ENCODE data around the gene USP24.

Gene USP24

DNA sequence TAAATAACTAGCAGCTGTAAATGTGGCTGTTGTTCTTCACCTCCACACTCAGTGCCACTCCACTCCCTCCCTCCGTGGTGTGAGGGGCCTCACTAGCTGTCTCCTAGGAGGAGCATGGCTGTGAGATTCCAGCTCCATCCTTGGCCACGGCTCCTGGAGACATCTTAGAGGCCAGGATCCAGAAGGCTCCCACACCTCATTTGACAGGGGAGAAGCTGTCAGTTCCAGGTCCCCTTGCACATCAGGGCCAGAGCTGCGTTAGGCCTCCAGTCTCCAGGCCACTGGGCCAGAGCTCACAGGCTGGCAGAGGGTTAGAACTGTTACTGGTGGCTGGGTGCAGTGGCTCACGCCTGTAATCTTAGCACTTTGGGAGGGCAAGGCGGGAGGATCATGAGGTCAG, 160.8 kb downstream of the USP24 start:
- H3K9me3 ChIP-seq (ENCODE audit: insufficient read depth, low read length): no peaks in the 10 kb centered on the region
- no peak for TF ChIP-seq ZNF274 (IDR thresholded peaks at IDR 0.05; ENCODE audit: low read depth, low read length)
- TF ChIP-seq SUZ12 (IDR thresholded peaks at IDR 0.05; ENCODE audit: extremely low read depth, insufficient read depth, insufficient read length): no peak
- TF ChIP-seq YY1 (IDR thresholded peaks at IDR 0.05; ENCODE audit: insufficient read depth, insufficient read length): no peak
- no peak overlapping the region for H3K9ac ChIP-seq (ENCODE audit: insufficient read length, low read depth)
- H3K4me1 ChIP-seq (ENCODE audit: insufficient read depth, insufficient read length): peaks cover 5% of the 10 kb centered on the region
- no peak overlapping the region for H3K4me3 ChIP-seq (ENCODE audit: insufficient read length, low read depth)
- H3K27me3 ChIP-seq (ENCODE audit: insufficient read depth, insufficient read length): no peaks in the 10 kb centered on the region
- no peak for DNase-seq (ENCODE audit: low read depth, low spot score)
- H3K36me3 ChIP-seq (ENCODE audit: insufficient read depth, insufficient read length, low read length): peaks cover 23% of the 10 kb centered on the region

DNA sequence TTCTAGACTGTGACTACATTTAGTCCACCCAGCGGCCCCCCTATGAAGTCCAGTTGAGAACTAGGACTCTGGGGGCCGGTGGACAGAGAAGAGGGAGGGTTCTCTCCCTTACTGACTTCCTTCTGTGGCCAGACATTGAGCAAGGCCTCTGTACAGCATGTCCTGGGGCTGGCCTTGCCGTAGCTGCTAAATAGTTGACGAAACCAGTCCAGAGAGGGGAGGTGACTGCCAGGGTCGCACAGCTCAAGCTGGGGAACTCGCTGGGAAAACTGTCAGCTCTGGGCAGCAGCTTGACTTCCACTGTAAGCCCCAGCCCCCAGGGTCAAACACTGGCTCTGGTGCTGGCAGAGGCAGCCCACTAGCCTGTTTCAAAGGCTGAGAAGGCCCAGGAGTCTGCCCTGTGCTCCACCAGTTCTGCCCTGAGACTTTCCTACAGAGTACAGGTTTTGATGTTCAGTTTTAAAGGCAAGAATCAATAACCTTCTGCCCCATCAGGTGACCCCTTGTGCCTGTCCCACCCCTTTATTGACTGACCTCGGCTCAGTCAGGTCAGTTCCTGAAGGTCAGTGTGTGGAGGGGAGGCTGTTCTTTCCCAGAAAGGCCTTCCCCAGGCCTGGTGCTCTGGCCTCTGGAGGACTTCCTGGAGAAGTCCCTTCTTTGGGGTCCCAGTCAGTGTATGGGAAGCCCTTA, 161.8 kb downstream of the USP24 start:
- Histone ChIP-seq H3K4me3 (ENCODE audit: insufficient read length, low read depth) (no peak overlapping the region), H3K9me3 (ENCODE audit: insufficient read depth, low read length) (no peaks in the 10 kb centered on the region), H3K36me3 (ENCODE audit: insufficient read depth, insufficient read length, low read length) (peaks cover 16% of the 10 kb centered on the region), H3K4me1 (ENCODE audit: insufficient read depth, insufficient read length) (peaks cover 9% of the 10 kb centered on the region), H3K9ac (ENCODE audit: insufficient read length, low read depth) (no peak overlapping the region), H3K27me3 (ENCODE audit: insufficient read depth, insufficient read length) (no peaks in the 10 kb centered on the region)
- no peak for DNase-seq (ENCODE audit: low read depth, low spot score)
- no peak for TF ChIP-seq SUZ12 (IDR thresholded peaks at IDR 0.05; ENCODE audit: extremely low read depth, insufficient read depth, insufficient read length)
- no peak for TF ChIP-seq YY1 (IDR thresholded peaks at IDR 0.05; ENCODE audit: insufficient read depth, insufficient read length)
- no peak for TF ChIP-seq ZNF274 (IDR thresholded peaks at IDR 0.05; ENCODE audit: low read depth, low read length)

DNA sequence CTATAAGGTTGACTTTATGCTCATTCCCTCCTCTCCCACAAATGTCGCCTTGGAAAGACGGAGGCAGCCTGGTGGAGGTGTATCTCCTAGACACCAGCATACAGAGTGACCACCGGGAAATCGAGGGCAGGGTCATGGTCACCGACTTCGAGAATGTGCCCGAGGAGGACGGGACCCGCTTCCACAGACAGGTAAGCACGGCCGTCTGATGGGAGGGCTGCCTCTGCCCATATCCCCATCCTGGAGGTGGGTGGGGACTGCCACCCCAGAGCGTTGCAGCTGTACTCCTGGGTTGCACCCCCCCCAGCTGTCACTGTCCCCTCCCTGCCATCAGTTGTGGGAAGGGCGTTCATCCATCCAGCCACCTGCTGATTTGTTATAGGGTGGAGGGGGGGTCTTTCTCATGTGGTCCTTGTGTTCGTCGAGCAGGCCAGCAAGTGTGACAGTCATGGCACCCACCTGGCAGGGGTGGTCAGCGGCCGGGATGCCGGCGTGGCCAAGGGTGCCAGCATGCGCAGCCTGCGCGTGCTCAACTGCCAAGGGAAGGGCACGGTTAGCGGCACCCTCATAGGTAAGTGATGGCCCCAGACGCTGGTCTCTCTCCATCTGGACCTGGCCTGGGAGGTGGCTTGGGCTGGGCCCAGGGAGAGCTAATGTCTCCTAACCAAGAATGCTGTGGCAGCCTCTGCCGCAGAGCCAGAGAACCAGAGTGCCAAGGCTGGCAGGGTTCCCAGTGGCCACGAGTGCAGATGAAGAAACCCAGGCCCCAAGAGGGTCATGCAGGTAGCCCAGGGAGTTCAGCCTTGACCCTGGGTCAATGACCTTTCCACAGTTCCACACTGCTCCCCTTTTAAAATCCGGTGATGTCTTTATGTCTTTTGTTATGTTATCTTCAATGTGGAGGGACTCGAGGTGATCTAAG, 162.7 kb downstream of the USP24 start:
- no peak overlapping the region for H3K9ac ChIP-seq (ENCODE audit: insufficient read length, low read depth)
- no peak overlapping the region for H3K4me3 ChIP-seq (ENCODE audit: insufficient read length, low read depth)
- TF ChIP-seq ZNF274 (IDR thresholded peaks at IDR 0.05; ENCODE audit: low read depth, low read length) (no peak), SUZ12 (IDR thresholded peaks at IDR 0.05; ENCODE audit: extremely low read depth, insufficient read depth, insufficient read length) (no peak), YY1 (IDR thresholded peaks at IDR 0.05; ENCODE audit: insufficient read depth, insufficient read length) (no peak)
- H3K27me3 ChIP-seq (ENCODE audit: insufficient read depth, insufficient read length): no peaks in the 10 kb centered on the region
- no peaks in the 10 kb centered on the region for H3K9me3 ChIP-seq (ENCODE audit: insufficient read depth, low read length)
- H3K4me1 ChIP-seq (ENCODE audit: insufficient read depth, insufficient read length): peaks cover 6% of the 10 kb centered on the region
- peaks cover 12% of the 10 kb centered on the region for H3K36me3 ChIP-seq (ENCODE audit: insufficient read depth, insufficient read length, low read length)
- no peak for DNase-seq (ENCODE audit: low read depth, low spot score)

DNA sequence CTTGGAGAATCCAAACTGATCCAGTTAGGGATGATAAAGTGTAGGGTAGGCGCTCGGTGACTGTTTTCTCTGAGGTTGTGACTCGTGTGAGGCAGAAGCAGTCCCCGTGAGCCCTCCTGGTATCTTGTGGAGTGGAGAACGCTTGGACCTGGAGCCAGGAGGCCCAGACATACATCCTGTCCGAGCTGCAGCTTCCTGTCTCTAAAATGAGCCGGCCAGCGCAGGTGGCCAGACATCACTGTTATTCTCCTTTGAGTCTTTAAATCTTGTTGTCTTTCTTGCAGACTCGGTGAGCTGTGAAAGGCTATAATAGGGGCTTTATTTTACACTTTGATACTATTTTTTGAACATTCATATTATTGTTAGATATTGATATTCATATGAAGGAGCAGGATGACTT, 163.5 kb downstream of the USP24 start:
- H3K4me3 ChIP-seq (ENCODE audit: insufficient read length, low read depth): no peak overlapping the region
- no peak overlapping the region for H3K9ac ChIP-seq (ENCODE audit: insufficient read length, low read depth)
- no peak for DNase-seq (ENCODE audit: low read depth, low spot score)
- no peaks in the 10 kb centered on the region for H3K27me3 ChIP-seq (ENCODE audit: insufficient read depth, insufficient read length)
- peaks cover 10% of the 10 kb centered on the region for H3K36me3 ChIP-seq (ENCODE audit: insufficient read depth, insufficient read length, low read length)
- H3K4me1 ChIP-seq (ENCODE audit: insufficient read depth, insufficient read length): peaks cover 6% of the 10 kb centered on the region
- no peaks in the 10 kb centered on the region for H3K9me3 ChIP-seq (ENCODE audit: insufficient read depth, low read length)
- no peak for TF ChIP-seq YY1 (IDR thresholded peaks at IDR 0.05; ENCODE audit: insufficient read depth, insufficient read length)

DNA sequence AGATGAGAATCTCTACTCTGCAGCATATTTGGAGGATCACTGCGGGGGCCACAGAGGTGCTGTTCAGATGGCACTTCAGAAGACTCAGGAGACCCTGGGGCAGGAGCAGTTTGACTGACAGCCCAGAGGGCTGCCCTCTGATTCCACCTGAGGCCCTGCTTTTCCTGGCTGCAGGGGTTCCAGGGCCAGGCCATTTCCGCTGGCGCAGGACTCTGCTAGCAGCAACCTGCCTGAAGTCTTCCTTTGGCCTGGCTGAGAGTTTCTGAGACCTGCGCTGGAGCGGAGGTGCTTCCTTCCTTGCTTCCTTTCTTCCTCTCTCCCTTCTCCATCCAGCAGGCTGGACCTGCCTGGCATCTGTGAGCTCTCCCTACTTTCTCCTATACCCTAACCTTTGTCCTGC, 164.0 kb downstream of the USP24 start:
- H3K9me3 ChIP-seq (ENCODE audit: insufficient read depth, low read length): no peaks in the 10 kb centered on the region
- peaks cover 8% of the 10 kb centered on the region for H3K36me3 ChIP-seq (ENCODE audit: insufficient read depth, insufficient read length, low read length)
- H3K27me3 ChIP-seq (ENCODE audit: insufficient read depth, insufficient read length): no peaks in the 10 kb centered on the region
- no peak for DNase-seq (ENCODE audit: low read depth, low spot score)
- peaks cover 6% of the 10 kb centered on the region for H3K4me1 ChIP-seq (ENCODE audit: insufficient read depth, insufficient read length)
- no peak overlapping the region for H3K4me3 ChIP-seq (ENCODE audit: insufficient read length, low read depth)
- no peak overlapping the region for H3K9ac ChIP-seq (ENCODE audit: insufficient read length, low read depth)
- TF ChIP-seq SUZ12 (IDR thresholded peaks at IDR 0.05; ENCODE audit: extremely low read depth, insufficient read depth, insufficient read length): no peak

DNA sequence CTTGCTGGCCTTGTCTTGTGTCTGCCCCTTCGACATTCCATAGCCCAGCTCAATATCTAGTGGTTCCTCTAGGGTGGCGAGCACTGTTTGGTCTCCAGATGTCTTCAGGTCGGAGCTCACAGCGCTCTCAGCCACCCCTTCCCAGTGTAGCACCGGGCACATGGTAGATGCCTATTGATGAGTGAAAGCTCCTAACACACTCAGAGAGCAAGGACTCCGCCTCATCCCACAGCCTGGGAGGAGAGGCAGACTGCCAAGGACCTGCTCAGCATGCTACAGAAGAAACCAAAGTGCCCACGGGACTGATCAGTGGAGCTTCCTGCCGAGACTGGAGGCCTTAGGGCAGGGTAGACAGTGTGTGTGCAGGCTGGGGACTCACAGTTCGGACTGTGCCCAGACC, 164.9 kb downstream of the USP24 start:
- Histone ChIP-seq H3K4me3 (ENCODE audit: insufficient read length, low read depth) (no peak overlapping the region), H3K36me3 (ENCODE audit: insufficient read depth, insufficient read length, low read length) (peaks cover 10% of the 10 kb centered on the region), H3K9ac (ENCODE audit: insufficient read length, low read depth) (no peak overlapping the region), H3K4me1 (ENCODE audit: insufficient read depth, insufficient read length) (peaks cover 6% of the 10 kb centered on the region), H3K9me3 (ENCODE audit: insufficient read depth, low read length) (no peaks in the 10 kb centered on the region), H3K27me3 (ENCODE audit: insufficient read depth, insufficient read length) (no peaks in the 10 kb centered on the region)
- DNase-seq (ENCODE audit: low read depth, low spot score): no peak
- TF ChIP-seq YY1 (IDR thresholded peaks at IDR 0.05; ENCODE audit: insufficient read depth, insufficient read length): no peak
- TF ChIP-seq SUZ12 (IDR thresholded peaks at IDR 0.05; ENCODE audit: extremely low read depth, insufficient read depth, insufficient read length): no peak
- no peak for TF ChIP-seq ZNF274 (IDR thresholded peaks at IDR 0.05; ENCODE audit: low read depth, low read length)

DNA sequence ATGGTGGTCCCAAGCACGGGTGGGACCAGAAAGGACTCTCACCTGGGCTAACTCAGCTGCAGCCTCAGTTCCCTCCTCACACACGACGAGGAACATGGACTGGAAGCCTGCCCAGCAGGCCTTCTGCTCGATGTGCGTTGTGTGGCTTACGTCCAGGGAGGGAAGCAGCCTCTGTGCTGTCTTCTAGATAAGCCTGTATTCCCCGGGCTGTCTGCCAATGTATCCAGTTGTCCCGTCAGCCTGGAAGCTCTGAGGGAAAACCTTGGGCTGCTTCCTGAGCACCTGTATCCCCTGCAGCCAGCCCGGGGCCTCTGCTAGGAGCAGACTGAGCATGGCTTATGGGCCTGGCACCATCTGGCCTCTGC, 165.3 kb downstream of the USP24 start:
- H3K9ac ChIP-seq (ENCODE audit: insufficient read length, low read depth): no peak overlapping the region
- H3K4me3 ChIP-seq (ENCODE audit: insufficient read length, low read depth): no peak overlapping the region
- TF ChIP-seq SUZ12 (IDR thresholded peaks at IDR 0.05; ENCODE audit: extremely low read depth, insufficient read depth, insufficient read length): no peak
- no peaks in the 10 kb centered on the region for H3K9me3 ChIP-seq (ENCODE audit: insufficient read depth, low read length)
- H3K27me3 ChIP-seq (ENCODE audit: insufficient read depth, insufficient read length): no peaks in the 10 kb centered on the region
- H3K36me3 ChIP-seq (ENCODE audit: insufficient read depth, insufficient read length, low read length): peaks cover 10% of the 10 kb centered on the region
- peaks cover 6% of the 10 kb centered on the region for H3K4me1 ChIP-seq (ENCODE audit: insufficient read depth, insufficient read length)
- DNase-seq (ENCODE audit: low read depth, low spot score): no peak
